Measurements from ENCODE around the gene PRSS57.

Gene PRSS57

DNA sequence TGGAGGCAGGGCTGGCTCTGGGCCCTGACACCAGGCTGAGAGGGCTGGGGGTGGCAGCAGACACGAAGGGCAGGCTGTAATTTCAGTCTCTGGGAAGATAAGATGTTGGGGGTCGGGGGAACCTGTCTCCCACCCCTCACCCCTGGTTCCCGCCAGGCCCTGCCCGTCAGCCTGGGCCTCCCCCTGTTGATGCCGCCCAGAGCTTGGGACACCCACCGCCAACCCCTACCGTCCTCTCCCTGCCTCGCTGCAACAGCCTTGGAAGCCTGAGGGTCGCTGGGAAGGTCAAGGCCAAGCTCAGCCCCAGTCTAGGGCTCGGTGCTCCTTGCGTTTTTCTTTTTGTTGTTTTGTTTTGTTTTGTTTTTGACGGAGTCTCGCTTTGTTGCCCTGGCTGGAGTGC lies 28.0 kb upstream of the PRSS57 start:
- Histone ChIP-seq H3K4me3 (ENCODE audit: low read length in 2 of 2) (no peak overlapping the region), H3K9me3 (ENCODE audit: control insufficient read depth in 2 of 2, low read length in 2 of 2) (no peaks in the 10 kb centered on the region), H3K4me1 (ENCODE audit: control insufficient read depth in 2 of 2, insufficient read depth in 2 of 2, low read length in 2 of 2) (no peaks in the 10 kb centered on the region), H3K27ac (ENCODE audit: low read depth in 2 of 2, low read length in 2 of 2) (no peak overlapping the region), H3K9ac (ENCODE audit: low read depth in 1 of 2, low read length in 2 of 2) (no peak overlapping the region), H3K27me3 (ENCODE audit: control insufficient read depth in 2 of 2, insufficient read depth in 2 of 2, low read length in 2 of 2) (peaks cover 5 to 7% of the 10 kb centered on the region in 2 donors), H3K36me3 (ENCODE audit: control insufficient read depth in 2 of 2, insufficient read depth in 2 of 2, low read length in 2 of 2) (no peaks in the 10 kb centered on the region)

GRCh38 chr19:722553-723101 lies 27.4 kb upstream of the PRSS57 start:
- Histone ChIP-seq H3K36me3 (ENCODE audit: control insufficient read depth in 2 of 2, insufficient read depth in 2 of 2, low read length in 2 of 2) (no peaks in the 10 kb centered on the region), H3K4me1 (ENCODE audit: control insufficient read depth in 2 of 2, insufficient read depth in 2 of 2, low read length in 2 of 2) (no peaks in the 10 kb centered on the region), H3K27me3 (ENCODE audit: control insufficient read depth in 2 of 2, insufficient read depth in 2 of 2, low read length in 2 of 2) (peaks cover 5 to 8% of the 10 kb centered on the region in 2 donors), H3K9me3 (ENCODE audit: control insufficient read depth in 2 of 2, low read length in 2 of 2) (no peaks in the 10 kb centered on the region), H3K4me3 (ENCODE audit: low read length in 2 of 2) (no peak overlapping the region), H3K27ac (ENCODE audit: low read depth in 2 of 2, low read length in 2 of 2) (no peak overlapping the region), H3K9ac (ENCODE audit: low read depth in 1 of 2, low read length in 2 of 2) (no peak overlapping the region)

DNA sequence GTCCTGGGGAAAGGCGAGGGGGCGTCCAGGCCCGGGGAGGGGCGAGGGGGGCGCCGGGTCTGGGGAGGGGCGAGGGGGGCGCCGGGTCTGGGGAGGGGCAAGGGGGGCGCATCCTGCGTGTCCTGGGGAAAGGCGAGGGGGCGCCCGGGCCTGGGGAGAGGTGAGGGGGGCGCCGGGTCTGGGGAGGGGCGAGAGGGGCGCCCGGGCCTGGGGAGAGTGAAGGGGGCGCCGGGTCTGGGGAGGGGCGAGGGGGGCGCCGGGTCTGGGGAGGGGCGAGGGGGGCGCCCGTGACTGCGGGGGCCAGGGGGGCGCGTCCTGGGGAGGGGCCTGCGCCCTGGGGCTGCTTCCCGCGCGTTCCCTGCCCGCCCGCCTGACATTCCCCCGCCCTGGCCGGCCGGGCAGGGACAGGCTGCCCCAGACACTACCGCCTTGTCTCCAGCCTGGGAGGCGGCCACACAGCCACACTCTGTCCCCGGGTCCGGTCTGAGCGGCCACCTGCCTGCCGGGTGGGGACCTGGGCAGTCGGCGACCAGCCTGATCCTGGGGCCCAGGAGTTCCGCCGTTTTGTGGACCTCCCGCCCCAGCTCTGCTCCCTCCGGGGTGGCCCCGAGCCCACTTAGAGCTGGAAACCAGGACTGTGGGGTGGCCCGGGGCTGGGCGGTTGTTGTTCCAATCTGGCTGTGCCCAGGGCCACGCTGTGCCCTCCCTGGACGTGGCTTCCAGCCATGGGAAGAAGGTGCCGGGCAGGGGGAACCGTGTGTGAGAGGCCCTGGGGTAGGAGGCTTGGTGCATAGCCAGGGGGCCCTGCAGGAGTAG lies 25.3 kb upstream of the PRSS57 start:
- Histone ChIP-seq H3K27ac (ENCODE audit: low read depth in 2 of 2, low read length in 2 of 2) (no peak overlapping the region), H3K4me1 (ENCODE audit: control insufficient read depth in 2 of 2, insufficient read depth in 2 of 2, low read length in 2 of 2) (no peaks in the 10 kb centered on the region), H3K9ac (ENCODE audit: low read depth in 1 of 2, low read length in 2 of 2) (no peak overlapping the region), H3K9me3 (ENCODE audit: control insufficient read depth in 2 of 2, low read length in 2 of 2) (no peaks in the 10 kb centered on the region), H3K4me3 (ENCODE audit: low read length in 2 of 2) (no peak overlapping the region), H3K27me3 (ENCODE audit: control insufficient read depth in 2 of 2, insufficient read depth in 2 of 2, low read length in 2 of 2) (peaks cover 5 to 8% of the 10 kb centered on the region in 2 donors), H3K36me3 (ENCODE audit: control insufficient read depth in 2 of 2, insufficient read depth in 2 of 2, low read length in 2 of 2) (no peaks in the 10 kb centered on the region)

- Histone ChIP-seq H3K4me1 (ENCODE audit: control insufficient read depth in 2 of 2, insufficient read depth in 2 of 2, low read length in 2 of 2) (no peaks in the 10 kb centered on the region), H3K27ac (ENCODE audit: low read depth in 2 of 2, low read length in 2 of 2) (peak overlapping the region in 1 of 2 donors; percentile 22), H3K9ac (ENCODE audit: low read depth in 1 of 2, low read length in 2 of 2) (no peak overlapping the region), H3K4me3 (ENCODE audit: low read length in 2 of 2) (no peak overlapping the region), H3K27me3 (ENCODE audit: control insufficient read depth in 2 of 2, insufficient read depth in 2 of 2, low read length in 2 of 2) (peaks cover 5 to 8% of the 10 kb centered on the region in 2 donors), H3K9me3 (ENCODE audit: control insufficient read depth in 2 of 2, low read length in 2 of 2) (no peaks in the 10 kb centered on the region), H3K36me3 (ENCODE audit: control insufficient read depth in 2 of 2, insufficient read depth in 2 of 2, low read length in 2 of 2) (no peaks in the 10 kb centered on the region)
Observed at GRCh38 chr19:719636-720344, 24.5 kb upstream of the PRSS57 start.

DNA sequence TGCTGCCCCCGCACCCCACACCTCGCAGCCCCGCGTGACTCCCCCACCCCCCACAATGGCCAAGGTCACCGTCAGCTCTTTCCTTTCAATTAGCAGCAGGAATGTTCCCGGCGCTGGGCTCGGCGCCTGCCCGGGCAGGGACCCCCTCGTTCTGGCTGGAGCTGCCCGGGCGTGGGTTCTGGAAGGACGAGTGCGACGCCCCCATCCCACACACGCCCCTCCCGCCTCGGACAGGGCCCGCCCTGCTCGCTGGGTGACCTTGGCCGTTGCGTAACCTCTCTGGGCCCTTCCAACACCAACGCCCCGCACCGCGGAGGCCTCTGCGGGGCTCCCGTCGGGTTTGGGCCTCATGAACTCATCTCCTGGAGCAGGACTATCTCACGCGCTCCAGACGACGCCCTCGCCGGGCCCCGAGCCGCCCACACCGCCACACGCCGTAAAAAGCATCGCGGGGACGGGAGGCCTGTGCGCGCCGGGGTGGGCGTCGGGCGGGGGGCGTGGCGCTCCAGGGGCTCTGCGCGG lies 23.8 kb upstream of the PRSS57 start:
- H3K27me3 ChIP-seq (ENCODE audit: control insufficient read depth in 2 of 2, insufficient read depth in 2 of 2, low read length in 2 of 2) = peaks cover 5 to 8% of the 10 kb centered on the region in 2 donors
- no peaks in the 10 kb centered on the region for H3K4me1 ChIP-seq (ENCODE audit: control insufficient read depth in 2 of 2, insufficient read depth in 2 of 2, low read length in 2 of 2)
- no peaks in the 10 kb centered on the region for H3K9me3 ChIP-seq (ENCODE audit: control insufficient read depth in 2 of 2, low read length in 2 of 2)
- no peak overlapping the region for H3K4me3 ChIP-seq (ENCODE audit: low read length in 2 of 2)
- no peaks in the 10 kb centered on the region for H3K36me3 ChIP-seq (ENCODE audit: control insufficient read depth in 2 of 2, insufficient read depth in 2 of 2, low read length in 2 of 2)
- no peak overlapping the region for H3K27ac ChIP-seq (ENCODE audit: low read depth in 2 of 2, low read length in 2 of 2)
- H3K9ac ChIP-seq (ENCODE audit: low read depth in 1 of 2, low read length in 2 of 2) = no peak overlapping the region

DNA sequence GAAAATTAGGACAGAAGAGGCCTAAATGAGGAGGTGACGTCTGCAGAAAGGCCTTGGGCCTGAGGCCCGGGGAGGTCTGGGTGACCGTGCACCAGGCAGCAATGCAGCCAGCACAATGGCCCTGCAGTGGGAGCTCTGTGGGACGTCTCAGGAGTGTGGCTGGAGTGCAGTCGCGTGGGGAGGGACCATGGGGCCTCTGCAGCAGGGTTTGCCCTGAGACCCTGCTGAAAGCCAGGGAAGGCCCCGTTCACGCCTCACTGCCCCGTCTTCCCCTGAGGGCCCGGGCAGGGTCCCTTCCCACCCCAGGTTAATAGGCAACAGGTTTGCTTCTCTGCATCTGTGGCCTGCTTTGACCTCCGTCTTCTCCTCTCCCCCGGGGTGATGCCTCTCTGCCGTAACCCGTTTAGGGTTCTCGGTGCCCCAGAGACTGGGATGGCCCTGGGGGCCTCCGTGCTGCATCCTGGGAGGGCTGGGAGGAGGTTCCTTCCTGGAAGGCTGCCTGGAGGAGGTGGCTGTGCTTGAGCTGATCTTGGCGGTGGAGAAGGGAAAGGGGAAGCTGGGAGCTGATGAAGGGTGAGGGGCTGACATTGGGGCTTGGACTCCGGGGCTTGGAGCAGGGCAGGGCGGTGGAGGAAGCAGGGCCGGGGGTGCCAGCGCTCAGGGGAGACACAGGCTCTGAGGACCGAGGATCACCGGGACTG lies 23.1 kb upstream of the PRSS57 start:
- Histone ChIP-seq H3K27me3 (ENCODE audit: control insufficient read depth in 2 of 2, insufficient read depth in 2 of 2, low read length in 2 of 2) (peaks cover 5 to 8% of the 10 kb centered on the region in 2 donors), H3K36me3 (ENCODE audit: control insufficient read depth in 2 of 2, insufficient read depth in 2 of 2, low read length in 2 of 2) (no peaks in the 10 kb centered on the region), H3K27ac (ENCODE audit: low read depth in 2 of 2, low read length in 2 of 2) (no peak overlapping the region), H3K4me3 (ENCODE audit: low read length in 2 of 2) (no peak overlapping the region), H3K4me1 (ENCODE audit: control insufficient read depth in 2 of 2, insufficient read depth in 2 of 2, low read length in 2 of 2) (no peaks in the 10 kb centered on the region), H3K9ac (ENCODE audit: low read depth in 1 of 2, low read length in 2 of 2) (no peak overlapping the region), H3K9me3 (ENCODE audit: control insufficient read depth in 2 of 2, low read length in 2 of 2) (no peaks in the 10 kb centered on the region)

- H3K36me3 ChIP-seq (ENCODE audit: control insufficient read depth in 2 of 2, insufficient read depth in 2 of 2, low read length in 2 of 2) = no peaks in the 10 kb centered on the region
- no peaks in the 10 kb centered on the region for H3K9me3 ChIP-seq (ENCODE audit: control insufficient read depth in 2 of 2, low read length in 2 of 2)
- H3K9ac ChIP-seq (ENCODE audit: low read depth in 1 of 2, low read length in 2 of 2) = no peak overlapping the region
- no peak overlapping the region for H3K27ac ChIP-seq (ENCODE audit: low read depth in 2 of 2, low read length in 2 of 2)
- H3K4me3 ChIP-seq (ENCODE audit: low read length in 2 of 2) = no peak overlapping the region
- H3K27me3 ChIP-seq (ENCODE audit: control insufficient read depth in 2 of 2, insufficient read depth in 2 of 2, low read length in 2 of 2) = peaks cover 3 to 5% of the 10 kb centered on the region in 2 donors
- no peaks in the 10 kb centered on the region for H3K4me1 ChIP-seq (ENCODE audit: control insufficient read depth in 2 of 2, insufficient read depth in 2 of 2, low read length in 2 of 2)
Observed at GRCh38 chr19:715347-715746, 20.1 kb upstream of the PRSS57 start.

- Histone ChIP-seq H3K36me3 (ENCODE audit: control insufficient read depth in 2 of 2, insufficient read depth in 2 of 2, low read length in 2 of 2) (no peaks in the 10 kb centered on the region), H3K9me3 (ENCODE audit: control insufficient read depth in 2 of 2, low read length in 2 of 2) (no peaks in the 10 kb centered on the region), H3K27me3 (ENCODE audit: control insufficient read depth in 2 of 2, insufficient read depth in 2 of 2, low read length in 2 of 2) (peaks cover 5 to 12% of the 10 kb centered on the region in 2 donors), H3K4me3 (ENCODE audit: low read length in 2 of 2) (no peak overlapping the region), H3K4me1 (ENCODE audit: control insufficient read depth in 2 of 2, insufficient read depth in 2 of 2, low read length in 2 of 2) (no peaks in the 10 kb centered on the region), H3K9ac (ENCODE audit: low read depth in 1 of 2, low read length in 2 of 2) (no peak overlapping the region), H3K27ac (ENCODE audit: low read depth in 2 of 2, low read length in 2 of 2) (no peak overlapping the region)
Observed at GRCh38 chr19:711254-711653, 16.0 kb upstream of the PRSS57 start.

DNA sequence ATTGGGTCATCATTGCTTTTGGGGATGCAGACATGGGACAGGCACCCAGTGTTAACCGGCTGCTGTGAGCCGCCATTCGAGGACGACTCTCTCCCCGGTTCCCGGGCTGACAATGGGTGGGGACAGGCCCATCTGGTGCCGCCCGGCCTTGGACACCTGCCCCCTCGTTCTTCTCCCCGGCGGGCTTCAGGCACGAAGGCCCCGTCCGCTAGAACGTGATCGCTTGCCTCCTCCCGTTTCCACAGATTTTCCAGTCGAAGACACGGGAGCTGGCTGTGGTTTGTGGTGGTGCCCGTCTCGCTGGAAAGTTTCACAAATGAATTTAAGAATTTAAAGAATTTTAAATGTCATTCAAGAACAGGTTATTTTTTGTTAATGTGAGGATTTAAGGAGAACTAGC lies 15.5 kb upstream of the PRSS57 start:
- Histone ChIP-seq H3K36me3 (ENCODE audit: control insufficient read depth in 2 of 2, insufficient read depth in 2 of 2, low read length in 2 of 2) (no peaks in the 10 kb centered on the region), H3K27ac (ENCODE audit: low read depth in 2 of 2, low read length in 2 of 2) (no peak overlapping the region), H3K4me3 (ENCODE audit: low read length in 2 of 2) (no peak overlapping the region), H3K9me3 (ENCODE audit: control insufficient read depth in 2 of 2, low read length in 2 of 2) (no peaks in the 10 kb centered on the region), H3K27me3 (ENCODE audit: control insufficient read depth in 2 of 2, insufficient read depth in 2 of 2, low read length in 2 of 2) (peaks cover 5 to 12% of the 10 kb centered on the region in 2 donors), H3K9ac (ENCODE audit: low read depth in 1 of 2, low read length in 2 of 2) (no peak overlapping the region), H3K4me1 (ENCODE audit: control insufficient read depth in 2 of 2, insufficient read depth in 2 of 2, low read length in 2 of 2) (no peaks in the 10 kb centered on the region)

All from mucosa of rectum (tissue), 2 donors.